Liver (tissue), 3 donors: Measurements from ENCODE around the gene NDUFA5.

Source experiments
- CTCF ChIP-seq: fragments of 150-350 bp; IDR thresholded peaks from 2 replicates; pipeline ENCODE4 v1.5.1; 2017; ENCODE audit warnings: improper control_type of control experiment, low read depth, low read length; ENCODE audit not compliant: missing input control
- FOXA1 ChIP-seq: IDR thresholded peaks from 2 replicates; pipeline ENCODE4 v1.6.1; 2016; ENCODE audit warnings: antibody characterized with exemption
- GABPA ChIP-seq, 2 donors: IDR thresholded peaks in 1 of 2; conservative IDR thresholded peaks in 1 of 2; 2 replicates each; pipeline ENCODE4 v1.6.1; 2016; ENCODE audit warnings: antibody characterized with exemption in 2 of 2, mild to moderate bottlenecking in 1 of 2, moderate library complexity in 1 of 2
- JUND ChIP-seq, 2 donors: IDR thresholded peaks; 2 replicates each; pipeline ENCODE4 v1.6.1; 2016; ENCODE audit warnings: antibody characterized with exemption in 2 of 2
- MAX ChIP-seq: IDR thresholded peaks from 2 replicates; pipeline ENCODE4 v1.6.1; 2016; ENCODE audit warnings: antibody characterized with exemption
- REST ChIP-seq: IDR thresholded peaks from 2 replicates; pipeline ENCODE4 v1.6.1; 2016; ENCODE audit warnings: antibody characterized with exemption, mild to moderate bottlenecking
- TAF1 ChIP-seq: conservative IDR thresholded peaks from 2 replicates; pipeline ENCODE4 v1.6.1; 2016; ENCODE audit warnings: antibody characterized with exemption, mild to moderate bottlenecking
- TF ChIP-seq, protein P1 (sequence below): IDR thresholded peaks from 2 replicates; pipeline ENCODE4 v1.6.1; 2016; ENCODE audit warnings: antibody characterized with exemption
- donor health status: healthy.
- donor health status: healthy.

DNA sequence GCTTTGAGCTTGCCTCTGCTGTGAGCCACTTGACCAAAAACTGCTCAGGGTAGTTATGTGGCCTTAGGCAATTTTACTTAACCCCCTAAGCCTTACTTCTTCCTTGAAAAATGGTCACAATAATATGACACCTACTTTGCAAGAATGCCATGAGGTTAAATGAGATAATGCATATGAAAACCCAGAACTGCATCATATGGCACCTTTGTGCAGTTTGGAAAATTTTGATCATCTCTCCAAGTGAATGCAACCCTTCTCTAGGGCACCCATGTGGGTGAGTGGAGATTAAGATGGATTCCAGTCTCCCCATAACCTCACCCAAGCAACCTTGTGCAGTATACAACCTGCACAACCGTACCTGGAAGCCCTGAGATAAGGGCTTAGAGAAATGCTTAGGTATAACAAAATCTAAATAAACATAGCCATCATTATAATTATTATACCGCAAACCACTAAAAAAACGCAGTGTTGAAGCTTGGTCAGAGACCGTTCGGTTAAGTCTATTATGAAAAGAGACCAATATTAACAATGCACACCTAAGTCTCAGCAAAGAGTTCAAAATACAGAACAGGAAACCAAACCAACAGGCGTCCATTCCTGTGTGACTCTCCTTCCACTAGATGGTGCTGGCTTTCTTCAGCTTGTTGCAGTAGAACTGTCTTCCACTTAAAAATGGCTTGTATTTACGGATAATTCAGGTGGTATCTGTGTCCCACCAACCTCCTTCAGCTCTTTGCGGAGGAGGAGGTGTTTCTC lies 23.0 kb upstream of the NDUFA5 start:
- TF ChIP-seq CTCF (peak; percentile 68), FOXA1 (no peak), REST (no peak), GABPA (IDR thresholded peaks at IDR 0.05 in 1 of 2, conservative IDR thresholded peaks at IDR 0.05 in 1 of 2) (no peak), JUND (IDR thresholded peaks at IDR 0.05) (no peak), TAF1 (no peak), MAX (no peak)
- TF ChIP-seq, protein P1, sequence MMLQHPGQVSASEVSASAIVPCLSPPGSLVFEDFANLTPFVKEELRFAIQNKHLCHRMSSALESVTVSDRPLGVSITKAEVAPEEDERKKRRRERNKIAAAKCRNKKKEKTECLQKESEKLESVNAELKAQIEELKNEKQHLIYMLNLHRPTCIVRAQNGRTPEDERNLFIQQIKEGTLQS: no peak
